Endothelial cell of umbilical vein (primary cell): Measurements from ENCODE around the gene E2F4. TPM values are rescaled to one million over a fixed set of nuclear protein-coding genes. Genes with fewer than 3 reads are reported as not detected.

Source experiments
- BruUV-seq: library from RNA; stranded (reverse); fragments of 400-500 nt; replicated peaks from 2 replicates; lab custom pipeline; 2021; lab: Mats Ljungman, UMichigan
- CTCF ChIA-PET: fragments of 300-600, 350-600 bp; sonication (Branson Sonifier 250); formaldehyde crosslinking; loops from one replicate; lab custom pipeline; 2021; ENCODE audit warnings: antibody characterized with exemption, inconsistent platforms; lab: Charles Lee
- POLR2A ChIA-PET: fragments of 300-600, 350-600 bp; sonication (Branson Sonifier 250); formaldehyde crosslinking; loops from one replicate; lab custom pipeline; 2021; ENCODE audit warnings: antibody characterized with exemption, inconsistent platforms; lab: Charles Lee
- DNase-seq: peaks from one replicate; pipeline ENCODE4 v3.0.0-alpha.2; 2011; ENCODE audit warnings: low read depth, low spot score
- FAIRE-seq: peaks from 2 replicates; lab custom pipeline; 2011; peaks lifted over from hg19 to GRCh38; lab: Jason Lieb, UNC
- H2AFZ ChIP-seq: 2 replicates; pipeline ENCODE4 v1.6.0; 2012; ENCODE audit warnings: low read depth, low read length, control low read depth, inconsistent platforms
- H3K27ac ChIP-seq: 2 replicates; pipeline ENCODE4 v1.5.1; 2011; ENCODE audit warnings: low read depth, mild to moderate bottlenecking, control low read depth, low read length, moderate library complexity; ENCODE audit not compliant: insufficient read depth
- H3K27me3 ChIP-seq, 2 experiments: 2 replicates each; pipeline versions ENCODE4 v1.6.0 to v1.6.1; 2011; ENCODE audit warnings: low read length in 2 of 2, mixed read lengths in 1 of 2; ENCODE audit not compliant: control insufficient read depth in 2 of 2, insufficient read depth in 2 of 2
- H3K36me3 ChIP-seq, 2 experiments: 2 replicates in 1 of 2; 3 replicates in 1 of 2; pipeline ENCODE4 v1.5.1; 2011; ENCODE audit warnings: low read length in 2 of 2, mild to moderate bottlenecking in 1 of 2, moderate library complexity in 1 of 2; ENCODE audit not compliant: control insufficient read depth in 2 of 2, insufficient read depth in 2 of 2; ENCODE audit errors: extremely low read depth in 1 of 2
- H3K4me1 ChIP-seq: 3 replicates; pipeline ENCODE4 v1.5.1; 2011; ENCODE audit warnings: mild to moderate bottlenecking, low read length; ENCODE audit not compliant: control insufficient read depth, insufficient read depth; ENCODE audit errors: extremely low read depth
- H3K4me2 ChIP-seq: 2 replicates; pipeline ENCODE4 v1.6.1; 2011; ENCODE audit warnings: low read length, control low read depth, mixed read lengths; ENCODE audit not compliant: insufficient read depth
- H3K4me3 ChIP-seq, 3 experiments: fragments of 200-600 bp in 1 of 3; sonication (generic), shearing (Covaris generic) in 1 of 3; replicated peaks in 1 of 3; 2 replicates each; pipeline ENCODE4 v1.5.1; 2011 to 2016; ENCODE audit warnings: control low read depth in 3 of 3, low read length in 3 of 3, mild to moderate bottlenecking in 2 of 3, inconsistent platforms in 1 of 3, low read depth in 1 of 3, moderate library complexity in 1 of 3; ENCODE audit not compliant: insufficient read depth in 1 of 3
- H3K79me2 ChIP-seq: 2 replicates; pipeline ENCODE4 v1.6.0; 2012; ENCODE audit warnings: low read length, inconsistent platforms; ENCODE audit not compliant: control insufficient read depth, insufficient read depth
- H3K9ac ChIP-seq: replicated peaks from 2 replicates; pipeline ENCODE3; 2011; ENCODE audit warnings: low read length, control low read depth; ENCODE audit not compliant: insufficient read depth; ENCODE audit errors: extremely low read depth
- H3K9me1 ChIP-seq: replicated peaks from 3 replicates; pipeline ENCODE4 v1.6.0; 2011; ENCODE audit warnings: mild to moderate bottlenecking, low read length; ENCODE audit not compliant: control insufficient read depth, insufficient read depth; ENCODE audit errors: extremely low read depth
- H3K9me3 ChIP-seq: replicated peaks from 2 replicates; pipeline ENCODE4 v1.5.1; 2012; ENCODE audit warnings: low read length, inconsistent platforms; ENCODE audit not compliant: control insufficient read depth, insufficient read depth
- H4K20me1 ChIP-seq: replicated peaks from 2 replicates; pipeline ENCODE3; 2011; ENCODE audit warnings: mild to moderate bottlenecking, low read length; ENCODE audit not compliant: control insufficient read depth, insufficient read depth; ENCODE audit errors: extremely low read depth
- EZH2 ChIP-seq: IDR thresholded peaks from 2 replicates; pipeline ENCODE4 v1.6.1; 2012; ENCODE audit warnings: borderline replicate concordance, low read depth, mild to moderate bottlenecking, moderate library complexity, low read length, inconsistent platforms; ENCODE audit not compliant: severe bottlenecking
- FOS ChIP-seq: IDR thresholded peaks from 2 replicates; pipeline ENCODE4 v1.6.1; 2011; ENCODE audit warnings: mild to moderate bottlenecking, low read length, moderate library complexity, borderline replicate concordance; ENCODE audit not compliant: insufficient read depth
- GATA2 ChIP-seq: IDR thresholded peaks from 2 replicates; pipeline ENCODE4 v1.7.0; 2011; ENCODE audit warnings: low read depth, mild to moderate bottlenecking, moderate library complexity, mixed read lengths, low read length; ENCODE audit not compliant: insufficient read length, insufficient read depth
- JUN ChIP-seq: IDR thresholded peaks from 2 replicates; pipeline ENCODE4 v1.6.1; 2011; ENCODE audit warnings: borderline replicate concordance, low read depth; ENCODE audit not compliant: insufficient read length, insufficient read depth
- MYC ChIP-seq: IDR thresholded peaks from one replicate; pipeline ENCODE4 v1.6.1; 2011; ENCODE audit warnings: mild to moderate bottlenecking, low read depth, low read length
- POLR2A ChIP-seq: IDR thresholded peaks from 2 replicates; pipeline ENCODE4 v1.6.1; 2012; ENCODE audit warnings: low read depth, mild to moderate bottlenecking, control low read depth, low read length
- POLR2AphosphoS5 ChIP-seq: IDR thresholded peaks from 2 replicates; pipeline ENCODE4 v1.6.1; 2012; ENCODE audit warnings: low read depth, mild to moderate bottlenecking, control low read depth, low read length, moderate library complexity; ENCODE audit not compliant: insufficient read depth
- dilution Hi-C: fragments of 300-500 bp; cut with MboI; formaldehyde crosslinking; loops from one replicate; pipeline ENCODE4 v1.15.0; 2019; ENCODE audit warnings: low sequenced_read_pairs; ENCODE audit not compliant: extremely low pct_ligation_motif_present
- intact Hi-C: fragments of 100-400 bp; cut with micrococcal nuclease; formaldehyde crosslinking; loops from one replicate; pipeline ENCODE4 v1.10.0; 2022
- polyA plus RNA-seq, 4 experiments: library from polyadenylated mRNA; depleted of rRNA in 3 of 4; stranded (reverse) in 3 of 4; unstranded in 1 of 4; fragments of >200 nt; gene quantifications; 2 replicates each; pipeline versions ENCODE4 v1.2.1 to v1.2.3, GENCODE V29; 2011 to 2012; ENCODE audit warnings: missing spikeins in 1 of 4
- total RNA-seq: library from RNA; stranded (reverse); gene quantifications from 2 replicates; pipeline ENCODE4 v1.2.3, GENCODE V29; 2021
- TF ChIP-seq, protein P1 (sequence below), 2 donors: IDR thresholded peaks; 1 replicate in 1 of 2; 2 replicates in 1 of 2; pipeline ENCODE4 v1.5.1; 2011; ENCODE audit warnings: low read length in 2 of 2, mild to moderate bottlenecking in 2 of 2, moderate library complexity in 2 of 2, control low read depth in 1 of 2, inconsistent platforms in 1 of 2, low read depth in 1 of 2; ENCODE audit not compliant: insufficient read depth in 1 of 2; ENCODE audit errors: extremely low read depth in 1 of 2

E2F4 gene
- total and polyA plus RNA-seq, 2 donors (not counting 3 experiments of a cell fraction or from before 2014, with no cell fraction given): 112 to 168 TPM

DNA sequence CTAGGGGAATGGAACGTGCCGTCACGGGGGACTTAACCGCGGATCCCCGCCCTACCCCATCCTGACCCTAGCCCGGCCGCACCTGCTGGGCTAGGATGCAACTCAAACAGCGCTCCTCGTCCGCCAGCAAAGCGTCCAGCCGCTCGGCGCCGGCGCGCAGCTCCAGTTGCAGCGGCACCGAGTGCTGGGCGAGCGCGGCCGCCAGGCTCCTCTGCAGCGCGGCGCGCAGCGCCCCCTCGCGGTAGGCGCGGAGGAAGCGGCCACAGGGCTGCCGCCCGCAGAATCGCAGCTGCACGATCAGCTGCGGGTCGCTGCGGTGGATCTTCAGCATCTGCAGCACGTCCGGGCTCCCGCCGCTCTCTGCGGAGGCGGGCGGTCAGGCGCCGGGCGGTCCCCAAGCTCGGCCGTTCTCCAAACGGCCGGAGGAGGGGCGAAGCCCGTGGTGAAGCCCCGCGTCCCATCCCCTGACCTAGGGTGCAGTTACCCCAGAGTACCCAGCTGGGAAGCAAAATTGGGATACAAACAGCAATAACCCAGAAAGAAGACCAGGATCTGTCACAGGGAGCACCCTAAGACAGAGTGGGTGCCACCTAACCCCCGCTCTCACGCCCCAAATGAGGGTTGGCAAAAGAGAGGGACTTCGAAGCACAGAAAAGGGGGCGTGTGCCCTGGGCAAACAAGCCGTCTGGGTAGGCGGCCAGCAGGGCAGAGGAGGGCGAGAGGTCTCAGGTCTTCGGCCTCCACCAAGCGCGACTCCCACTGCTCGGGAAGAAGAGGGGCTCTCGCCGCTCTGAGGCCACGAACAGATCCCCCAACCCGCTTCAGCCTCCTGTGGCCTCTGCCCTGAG lies 36.4 kb upstream of the E2F4 start:
- no peaks in the 10 kb centered on the region for H3K79me2 ChIP-seq
- H2AFZ ChIP-seq: no peak overlapping the region
- dilution Hi-C loops: no loop called here
- intact Hi-C loops: loop anchor here (1.0 kb wide), 3 partner anchors 51 to 178 kb away; no protein-coding TSS in a partner anchor
- no peak overlapping the region for H3K27ac ChIP-seq
- H3K4me3 ChIP-seq: peak overlapping the region in 1 of 3 experiments; percentile 15
- DNase-seq (peak; percentile 60), FAIRE-seq (peak; percentile 86)
- H4K20me1 ChIP-seq: no peaks in the 10 kb centered on the region
- H3K9me1 ChIP-seq: no peaks in the 10 kb centered on the region
- peaks cover 2% of the 10 kb centered on the region in 2 experiments for H3K27me3 ChIP-seq
- H3K36me3 ChIP-seq: no peaks in the 10 kb centered on the region
- no peaks in the 10 kb centered on the region for H3K9me3 ChIP-seq
- ChIA-PET POLR2A (interaction anchor here (1.2 kb wide), 1 partner anchor 137 kb away, joined by 12 read pairs; no protein-coding TSS in a partner anchor), CTCF (interaction anchor here (0.6 to 8.2 kb wide), 66 partner anchors 9 to 325 kb away, joined by 3 to 302 read pairs (median 7); partner anchors contain the start of genes CDH16, CES3, CES4A and CIAO2B)
- no peak overlapping the region for H3K9ac ChIP-seq
- H3K4me2 ChIP-seq: peak overlapping the region; percentile 44
- no TSS peak for BruUV-seq
- peaks cover 4% of the 10 kb centered on the region for H3K4me1 ChIP-seq
- TF ChIP-seq, protein P1, sequence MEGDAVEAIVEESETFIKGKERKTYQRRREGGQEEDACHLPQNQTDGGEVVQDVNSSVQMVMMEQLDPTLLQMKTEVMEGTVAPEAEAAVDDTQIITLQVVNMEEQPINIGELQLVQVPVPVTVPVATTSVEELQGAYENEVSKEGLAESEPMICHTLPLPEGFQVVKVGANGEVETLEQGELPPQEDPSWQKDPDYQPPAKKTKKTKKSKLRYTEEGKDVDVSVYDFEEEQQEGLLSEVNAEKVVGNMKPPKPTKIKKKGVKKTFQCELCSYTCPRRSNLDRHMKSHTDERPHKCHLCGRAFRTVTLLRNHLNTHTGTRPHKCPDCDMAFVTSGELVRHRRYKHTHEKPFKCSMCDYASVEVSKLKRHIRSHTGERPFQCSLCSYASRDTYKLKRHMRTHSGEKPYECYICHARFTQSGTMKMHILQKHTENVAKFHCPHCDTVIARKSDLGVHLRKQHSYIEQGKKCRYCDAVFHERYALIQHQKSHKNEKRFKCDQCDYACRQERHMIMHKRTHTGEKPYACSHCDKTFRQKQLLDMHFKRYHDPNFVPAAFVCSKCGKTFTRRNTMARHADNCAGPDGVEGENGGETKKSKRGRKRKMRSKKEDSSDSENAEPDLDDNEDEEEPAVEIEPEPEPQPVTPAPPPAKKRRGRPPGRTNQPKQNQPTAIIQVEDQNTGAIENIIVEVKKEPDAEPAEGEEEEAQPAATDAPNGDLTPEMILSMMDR (IDR thresholded peaks at IDR 0.05; ENCODE audit: extremely low read depth in 1 of 2, insufficient read depth in 1 of 2, low read depth in 1 of 2, low read length in 2 of 2): peak; percentile 89 to 96
- TF ChIP-seq JUN (no peak), POLR2A (peak; percentile 24), POLR2AphosphoS5 (peak; percentile 48), FOS (no peak), EZH2 (peak; percentile 62), GATA2 (no peak), MYC (no peak)
